ENCODE data around the gene L3MBTL1.

L3MBTL1 gene

DNA sequence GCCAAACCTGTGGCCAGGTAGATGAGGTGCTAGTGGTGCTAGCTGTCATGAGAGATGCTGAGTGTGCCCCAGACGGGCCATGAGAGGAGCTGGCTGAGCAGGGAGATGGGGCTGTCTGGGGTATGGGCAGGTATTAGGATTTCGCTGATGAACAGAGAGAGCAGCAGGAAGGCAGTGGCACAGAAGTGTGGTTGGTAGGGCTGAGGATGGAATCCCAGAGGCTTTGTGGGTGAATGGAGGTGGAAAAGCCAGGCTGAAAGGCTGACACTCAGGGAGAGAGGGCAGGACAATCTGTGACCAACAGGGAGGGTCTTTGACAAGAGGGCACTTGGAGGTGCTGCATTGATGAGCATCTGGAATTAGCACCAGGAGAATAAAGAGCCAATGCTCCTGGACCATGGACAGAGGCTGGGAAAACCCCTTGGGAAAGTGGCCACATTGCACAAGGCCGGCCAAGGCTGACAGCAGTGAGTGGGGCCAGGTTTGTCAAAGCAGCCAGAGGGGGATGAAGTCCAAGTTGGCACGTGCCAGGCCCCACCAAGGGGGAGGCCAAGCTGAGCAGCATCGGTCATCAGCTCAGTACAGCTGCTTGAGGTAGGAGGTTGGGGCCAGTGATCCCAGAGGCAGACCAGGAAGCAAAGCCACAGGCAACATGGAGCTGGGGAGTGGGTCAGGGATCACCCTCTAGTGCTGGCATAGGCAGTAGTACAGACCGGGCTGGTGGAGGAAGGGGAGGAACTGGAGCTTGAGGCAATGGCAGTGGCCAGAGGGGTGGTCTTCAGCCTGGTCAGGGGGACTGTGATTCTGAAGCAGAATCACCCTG is 31.6 kb downstream of the L3MBTL1 start:
- DNase-seq (ENCODE audit: low read depth), result no peak
- H3K4me3 ChIP-seq (ENCODE audit: control insufficient read depth, low read depth, low read length), result no peak overlapping the region
- TF ChIP-seq, protein P1, sequence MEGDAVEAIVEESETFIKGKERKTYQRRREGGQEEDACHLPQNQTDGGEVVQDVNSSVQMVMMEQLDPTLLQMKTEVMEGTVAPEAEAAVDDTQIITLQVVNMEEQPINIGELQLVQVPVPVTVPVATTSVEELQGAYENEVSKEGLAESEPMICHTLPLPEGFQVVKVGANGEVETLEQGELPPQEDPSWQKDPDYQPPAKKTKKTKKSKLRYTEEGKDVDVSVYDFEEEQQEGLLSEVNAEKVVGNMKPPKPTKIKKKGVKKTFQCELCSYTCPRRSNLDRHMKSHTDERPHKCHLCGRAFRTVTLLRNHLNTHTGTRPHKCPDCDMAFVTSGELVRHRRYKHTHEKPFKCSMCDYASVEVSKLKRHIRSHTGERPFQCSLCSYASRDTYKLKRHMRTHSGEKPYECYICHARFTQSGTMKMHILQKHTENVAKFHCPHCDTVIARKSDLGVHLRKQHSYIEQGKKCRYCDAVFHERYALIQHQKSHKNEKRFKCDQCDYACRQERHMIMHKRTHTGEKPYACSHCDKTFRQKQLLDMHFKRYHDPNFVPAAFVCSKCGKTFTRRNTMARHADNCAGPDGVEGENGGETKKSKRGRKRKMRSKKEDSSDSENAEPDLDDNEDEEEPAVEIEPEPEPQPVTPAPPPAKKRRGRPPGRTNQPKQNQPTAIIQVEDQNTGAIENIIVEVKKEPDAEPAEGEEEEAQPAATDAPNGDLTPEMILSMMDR (conservative IDR thresholded peaks at IDR 0.05; ENCODE audit: control insufficient read depth, insufficient read depth, low read depth, low read length), result no peak

DNA sequence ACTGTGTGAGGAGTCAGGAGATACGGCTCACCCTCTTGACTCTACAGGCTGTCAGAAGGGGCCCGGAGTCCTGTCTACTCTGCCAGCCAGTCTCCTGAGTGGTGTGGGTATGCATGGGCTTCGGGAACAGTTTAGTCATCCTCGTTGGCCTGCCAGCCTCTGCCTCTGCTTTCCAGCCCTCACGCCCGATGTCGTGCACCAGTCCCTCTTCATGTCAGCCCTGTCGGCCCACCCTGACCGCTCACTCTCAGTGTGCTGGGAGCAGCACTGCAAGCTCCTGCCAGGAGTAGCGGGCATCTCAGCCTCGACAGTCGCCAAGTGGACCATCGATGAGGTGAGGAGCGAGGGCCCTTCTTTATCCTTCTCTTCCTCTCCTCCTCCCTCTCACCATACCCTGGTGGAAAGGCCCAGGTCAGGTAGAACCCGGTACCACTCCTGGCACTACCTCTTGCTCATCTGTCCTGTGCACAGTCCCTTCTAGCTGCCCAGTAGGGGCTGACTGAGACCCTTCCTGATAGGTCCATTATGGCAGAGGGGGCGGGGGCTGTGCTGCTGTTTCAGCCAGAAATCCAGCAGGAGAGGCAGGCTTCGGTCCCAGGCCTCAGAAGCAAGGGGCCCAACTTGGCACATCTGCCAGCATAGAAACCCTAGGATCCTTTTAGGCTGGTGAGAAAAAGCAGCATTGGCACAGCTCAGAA is 32.6 kb downstream of the L3MBTL1 start:
- no peak overlapping the region for H3K4me3 ChIP-seq (ENCODE audit: control insufficient read depth, low read depth, low read length)
- DNase-seq (ENCODE audit: low read depth), result no peak
- TF ChIP-seq, protein P1 (conservative IDR thresholded peaks at IDR 0.05; ENCODE audit: control insufficient read depth, insufficient read depth, low read depth, low read length), result no peak

DNA sequence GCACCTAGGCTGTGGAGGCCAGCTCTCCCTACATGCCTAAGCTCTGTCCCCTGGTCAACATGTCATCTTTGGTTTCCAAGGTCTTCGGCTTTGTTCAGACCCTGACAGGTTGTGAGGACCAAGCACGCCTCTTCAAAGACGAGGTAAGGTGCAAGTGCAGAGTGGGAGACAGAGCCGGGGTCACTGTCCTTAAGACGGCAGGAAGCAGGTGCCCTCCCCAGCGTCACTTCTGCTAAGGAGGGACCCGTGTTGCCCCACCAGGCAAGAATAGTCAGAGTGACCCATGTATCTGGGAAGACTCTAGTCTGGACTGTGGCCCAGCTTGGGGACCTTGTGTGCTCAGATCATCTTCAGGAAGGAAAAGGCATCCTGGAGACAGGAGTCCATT is 33.2 kb downstream of the L3MBTL1 start:
- no peak for DNase-seq (ENCODE audit: low read depth)
- TF ChIP-seq, protein P1 (conservative IDR thresholded peaks at IDR 0.05; ENCODE audit: control insufficient read depth, insufficient read depth, low read depth, low read length), result no peak
- no peak overlapping the region for H3K4me3 ChIP-seq (ENCODE audit: control insufficient read depth, low read depth, low read length)

DNA sequence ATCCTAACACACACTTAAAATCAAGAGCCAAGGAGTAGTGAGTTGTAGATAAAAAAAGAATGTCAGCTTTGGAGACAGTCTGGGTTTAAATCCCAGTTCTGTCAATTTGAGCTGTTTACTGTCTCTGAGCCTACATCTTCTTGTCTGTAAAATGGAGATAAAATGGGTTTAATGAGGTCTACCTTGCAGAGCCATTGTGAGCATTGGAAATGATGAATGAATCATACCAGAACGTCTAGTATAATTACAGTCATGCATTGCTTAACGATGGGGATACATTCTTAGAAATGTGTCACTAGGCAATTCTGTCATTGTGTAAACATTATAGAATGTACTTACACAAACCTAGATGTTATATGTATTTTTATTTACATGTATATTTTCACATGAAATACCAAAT is 33.7 kb downstream of the L3MBTL1 start:
- no peak overlapping the region for H3K4me3 ChIP-seq (ENCODE audit: control insufficient read depth, low read depth, low read length)
- TF ChIP-seq, protein P1 (conservative IDR thresholded peaks at IDR 0.05; ENCODE audit: control insufficient read depth, insufficient read depth, low read depth, low read length), result no peak
- peak; percentile 61 for DNase-seq (ENCODE audit: low read depth)

DNA sequence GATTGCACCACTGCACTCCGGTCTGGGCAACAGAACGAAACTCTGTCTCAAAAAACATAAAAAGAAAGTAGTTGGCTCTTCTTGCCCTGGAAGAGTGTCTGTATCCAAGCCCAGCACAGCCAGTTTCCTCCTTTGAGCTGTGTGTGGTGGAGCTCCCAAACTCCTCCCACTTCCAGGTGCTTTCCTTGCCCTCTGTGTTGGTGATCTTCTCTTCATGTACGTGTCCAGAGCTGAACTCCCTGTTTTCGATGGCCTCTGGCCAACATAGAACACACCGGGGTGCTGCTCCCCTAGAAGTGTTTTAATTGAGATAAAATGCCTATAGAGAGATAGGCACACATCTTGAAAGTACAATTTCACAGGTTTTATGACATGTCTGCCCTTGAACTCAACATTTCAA is 34.7 kb downstream of the L3MBTL1 start:
- no peak overlapping the region for H3K4me3 ChIP-seq (ENCODE audit: control insufficient read depth, low read depth, low read length)
- TF ChIP-seq, protein P1 (conservative IDR thresholded peaks at IDR 0.05; ENCODE audit: control insufficient read depth, insufficient read depth, low read depth, low read length), result no peak
- no peak for DNase-seq (ENCODE audit: low read depth)

DNA sequence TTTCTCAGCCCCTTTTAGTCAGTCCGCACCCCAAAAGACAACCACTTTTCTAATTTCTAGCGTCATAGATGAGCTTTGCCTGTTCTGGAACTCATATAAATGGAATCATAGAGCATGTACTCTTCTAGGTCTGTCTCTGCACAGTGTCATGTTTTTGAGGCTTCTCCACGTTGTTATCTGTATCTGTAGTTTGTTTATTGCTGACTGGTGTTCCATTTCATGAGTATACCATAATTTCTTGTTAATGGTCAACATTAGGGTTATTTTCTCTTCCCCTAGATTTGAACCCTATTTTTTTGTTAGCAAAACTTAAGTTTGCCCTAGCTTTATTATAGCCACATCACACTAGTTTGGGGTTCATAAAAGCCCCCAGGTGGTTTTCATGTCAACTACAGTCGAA is 35.2 kb downstream of the L3MBTL1 start:
- TF ChIP-seq, protein P1 (conservative IDR thresholded peaks at IDR 0.05; ENCODE audit: control insufficient read depth, insufficient read depth, low read depth, low read length), result no peak
- no peak overlapping the region for H3K4me3 ChIP-seq (ENCODE audit: control insufficient read depth, low read depth, low read length)
- DNase-seq (ENCODE audit: low read depth), result no peak
